GM13976 (cell line): ENCODE data around the gene NAA50.

Experiments
- DNase-seq: peaks from one replicate; pipeline ENCODE4 v3.0.0; 2012; ENCODE audit warnings: low spot score
- CTCF ChIP-seq: IDR thresholded peaks from 2 replicates; pipeline ENCODE4 v1.5.1; 2012; ENCODE audit warnings: borderline replicate concordance, mild to moderate bottlenecking; ENCODE audit not compliant: insufficient read depth; ENCODE audit errors: extremely low read depth, missing control alignments, control extremely low read depth
- in situ Hi-C: fragments of 300-500 bp; cut with MboI; formaldehyde crosslinking; loops from one replicate; pipeline ENCODE4 v1.12.0; 2022; ENCODE audit warnings: low sequenced_read_pairs, mixed read lengths, inconsistent platforms; ENCODE audit not compliant: unreplicated experiment

Gene NAA50

GRCh38 chr3:113698213-113698742, 47.8 kb downstream of the NAA50 start:
- no peak for DNase-seq
- in situ Hi-C loops: no loop called here
- no peak for TF ChIP-seq CTCF

- in situ Hi-C loops: no loop called here
- DNase-seq: peak; percentile 17
- no peak for TF ChIP-seq CTCF
These were observed 48.5 kb downstream of the NAA50 start for GRCh38 chr3:113697500-113698090.

GRCh38 chr3:113696658-113697499, 49.2 kb downstream of the NAA50 start:
- peak; percentile 98 for DNase-seq
- in situ Hi-C loops: no loop called here

GRCh38 chr3:113695786-113696645, 50.0 kb downstream of the NAA50 start, which contains the start of gene USF3:
TSS of gene USF3 (minus strand) at chr3:113696642. CDS start at chr3:113674878, 21,764 bp downstream.
- DNase-seq: peak; percentile 93
- in situ Hi-C loops: no loop called here
- peak; percentile 25 for TF ChIP-seq CTCF

More at GRCh38 chr3:113696658-113697499, 49.2 kb downstream of the NAA50 start:
- TF ChIP-seq CTCF: no peak

- TF ChIP-seq CTCF: no peak
- peak; percentile 20 for DNase-seq
- in situ Hi-C loops: no loop called here
These were observed 50.6 kb downstream of the NAA50 start for GRCh38 chr3:113695431-113695785.

GRCh38 chr3:113690482-113690881, 55.6 kb downstream of the NAA50 start:
- DNase-seq: no peak
- TF ChIP-seq CTCF: no peak
- in situ Hi-C loops: no loop called here
